Caco-2 (cell line): ENCODE measurements around the gene CRMP1. TPM values are rescaled to one million over a fixed set of nuclear protein-coding genes. Genes with fewer than 3 reads are reported as not detected.

Experiments
- BruUV-seq: library from RNA; stranded (reverse); fragments of 400-500 nt; replicated peaks from 2 replicates; lab custom pipeline; 2021; lab: Mats Ljungman, UMichigan
- CTCF ChIA-PET: fragments of 300-600 bp; sonication (Branson Sonifier 250); formaldehyde crosslinking; loops from one replicate; lab custom pipeline; 2022; ENCODE audit warnings: antibody characterized with exemption; lab: Charles Lee
- POLR2A ChIA-PET: fragments of 300-600 bp; sonication (Branson Sonifier 250); formaldehyde crosslinking; loops from one replicate; lab custom pipeline; 2022; ENCODE audit warnings: antibody characterized with exemption; lab: Charles Lee
- DNase-seq, 2 experiments: peaks; one replicate each; pipeline versions ENCODE4 v3.0.0 to v3.0.0-alpha.2; 2020 to 2022
- H3K27me3 ChIP-seq: replicated peaks from 2 replicates; pipeline ENCODE4 v1.6.0; 2011; ENCODE audit warnings: low read length; ENCODE audit not compliant: control insufficient read depth, insufficient read depth
- H3K36me3 ChIP-seq: 2 replicates; pipeline ENCODE4 v1.5.1; 2011; ENCODE audit warnings: low read length; ENCODE audit not compliant: control insufficient read depth, insufficient read depth
- H3K4me1 ChIP-seq: fragments of 250-450 bp; sonication (Bioruptor Pico); 2 replicates; pipeline ENCODE4 v1.5.1; 2020; ENCODE audit warnings: mild to moderate bottlenecking
- H3K4me3 ChIP-seq: 2 replicates; pipeline ENCODE4 v1.5.1; 2011; ENCODE audit warnings: low read depth, mild to moderate bottlenecking, control low read depth, low read length
- H3K9me3 ChIP-seq: fragments of 250-450 bp; sonication (Bioruptor Pico); 2 replicates; pipeline ENCODE4 v1.5.1; 2020; ENCODE audit warnings: mild to moderate bottlenecking, moderate library complexity
- H3K27ac Mint-ChIP-seq: one replicate; pipeline ENCODE4 v1.8.0; 2022; ENCODE audit warnings: mixed read lengths; ENCODE audit not compliant: unreplicated experiment
- H3K27me3 Mint-ChIP-seq: one replicate; pipeline ENCODE4 v1.8.0; 2022; ENCODE audit warnings: mixed read lengths; ENCODE audit not compliant: insufficient read depth, unreplicated experiment
- H3K36me3 Mint-ChIP-seq: one replicate; pipeline ENCODE4 v1.8.0; 2022; ENCODE audit warnings: mild to moderate bottlenecking, mixed read lengths; ENCODE audit not compliant: insufficient read depth, unreplicated experiment
- H3K4me1 Mint-ChIP-seq: one replicate; pipeline ENCODE4 v1.8.0; 2022; ENCODE audit warnings: low read depth, mixed read lengths; ENCODE audit not compliant: unreplicated experiment
- H3K4me3 Mint-ChIP-seq: one replicate; pipeline ENCODE4 v1.8.0; 2022; ENCODE audit warnings: mild to moderate bottlenecking, moderate library complexity, mixed read lengths; ENCODE audit not compliant: unreplicated experiment
- H3K9me3 Mint-ChIP-seq: one replicate; pipeline ENCODE4 v1.8.0; 2022; ENCODE audit warnings: mixed read lengths; ENCODE audit not compliant: unreplicated experiment
- CTCF ChIP-seq, 2 experiments: fragments of 200-600 bp in 1 of 2; IDR thresholded peaks; 1 replicate in 1 of 2; 2 replicates in 1 of 2; pipeline versions ENCODE4 v1.5.1 to v1.8.0; 2011 to 2022; ENCODE audit warnings: antibody characterized with exemption in 1 of 2, control low read depth in 1 of 2, inconsistent platforms in 1 of 2, low read depth in 1 of 2, low read length in 1 of 2, mild to moderate bottlenecking in 1 of 2, moderate library complexity in 1 of 2; ENCODE audit not compliant: insufficient read depth in 1 of 2, severe bottlenecking in 1 of 2, unreplicated experiment in 1 of 2
- intact Hi-C: fragments of 100-400 bp; cut with micrococcal nuclease; formaldehyde crosslinking; loops from one replicate; pipeline ENCODE4 v1.10.0; 2022; ENCODE audit not compliant: unreplicated experiment
- total RNA-seq: library from RNA; stranded (reverse); gene quantifications from 2 replicates; pipeline ENCODE4 v1.2.3, GENCODE V29; 2022

CRMP1 gene
- total RNA-seq, 1 experiment from 2014 or later = not detected

- ChIA-PET CTCF (no interaction called here), POLR2A (no interaction called here)
- no peaks in the 10 kb centered on the region for H3K9me3 Mint-ChIP-seq
- no peak overlapping the region for H3K4me3 Mint-ChIP-seq
- BruUV-seq = no TSS peak
- no peaks in the 10 kb centered on the region for H3K4me1 ChIP-seq
- no peaks in the 10 kb centered on the region for H3K9me3 ChIP-seq
- H3K36me3 Mint-ChIP-seq = no peaks in the 10 kb centered on the region
- no peak overlapping the region for H3K27ac Mint-ChIP-seq
- no peaks in the 10 kb centered on the region for H3K36me3 ChIP-seq
- no peak for TF ChIP-seq CTCF (IDR thresholded peaks at IDR 0.05; ENCODE audit: insufficient read depth in 1 of 2, low read depth in 1 of 2, low read length in 1 of 2, severe bottlenecking in 1 of 2, unreplicated experiment in 1 of 2)
- peaks cover 14% of the 10 kb centered on the region for H3K27me3 Mint-ChIP-seq
- H3K4me3 ChIP-seq = no peak overlapping the region
- no peaks in the 10 kb centered on the region for H3K4me1 Mint-ChIP-seq
- DNase-seq = no peak
- intact Hi-C loops = no loop called here
- H3K27me3 ChIP-seq = no peaks in the 10 kb centered on the region
Observed at GRCh38 chr4:5881340-5881739, 11.5 kb downstream of the CRMP1 start.

GRCh38 chr4:5878359-5878758 lies 14.5 kb downstream of the CRMP1 start:
- no peaks in the 10 kb centered on the region for H3K9me3 Mint-ChIP-seq
- ChIA-PET CTCF (no interaction called here), POLR2A (no interaction called here)
- H3K4me1 Mint-ChIP-seq = no peaks in the 10 kb centered on the region
- no peak overlapping the region for H3K4me3 ChIP-seq
- H3K27me3 Mint-ChIP-seq = peaks cover 9% of the 10 kb centered on the region
- TF ChIP-seq CTCF (IDR thresholded peaks at IDR 0.05; ENCODE audit: insufficient read depth in 1 of 2, low read depth in 1 of 2, low read length in 1 of 2, severe bottlenecking in 1 of 2, unreplicated experiment in 1 of 2) = no peak
- no TSS peak for BruUV-seq
- no peaks in the 10 kb centered on the region for H3K36me3 ChIP-seq
- H3K4me3 Mint-ChIP-seq = no peak overlapping the region
- no peaks in the 10 kb centered on the region for H3K9me3 ChIP-seq
- H3K4me1 ChIP-seq = no peaks in the 10 kb centered on the region
- no peaks in the 10 kb centered on the region for H3K36me3 Mint-ChIP-seq
- H3K27me3 ChIP-seq = no peaks in the 10 kb centered on the region
- H3K27ac Mint-ChIP-seq = no peak overlapping the region
- intact Hi-C loops = no loop called here
- DNase-seq = no peak

GRCh38 chr4:5877392-5877791 lies 15.5 kb downstream of the CRMP1 start:
- Mint-ChIP-seq H3K27me3 (peaks cover 14% of the 10 kb centered on the region), H3K9me3 (no peaks in the 10 kb centered on the region), H3K36me3 (no peaks in the 10 kb centered on the region), H3K27ac (no peak overlapping the region), H3K4me3 (no peak overlapping the region), H3K4me1 (no peaks in the 10 kb centered on the region)
- CTCF ChIA-PET = no interaction called here
- H3K4me3 ChIP-seq = no peak overlapping the region
- POLR2A ChIA-PET = no interaction called here
- DNase-seq = no peak
- no peaks in the 10 kb centered on the region for H3K27me3 ChIP-seq
- H3K9me3 ChIP-seq = no peaks in the 10 kb centered on the region
- TF ChIP-seq CTCF (IDR thresholded peaks at IDR 0.05; ENCODE audit: insufficient read depth in 1 of 2, low read depth in 1 of 2, low read length in 1 of 2, severe bottlenecking in 1 of 2, unreplicated experiment in 1 of 2) = no peak
- intact Hi-C loops = no loop called here
- no peaks in the 10 kb centered on the region for H3K4me1 ChIP-seq
- no peaks in the 10 kb centered on the region for H3K36me3 ChIP-seq
- no TSS peak for BruUV-seq
